ENCODE data around the gene SLC9A8. TPM values are rescaled to one million over a fixed set of nuclear protein-coding genes. Genes with fewer than 3 reads are reported as not detected.

Gene SLC9A8
- total RNA-seq, 2 experiments from 2014 or later: 9.4 to 11.3 TPM

DNA sequence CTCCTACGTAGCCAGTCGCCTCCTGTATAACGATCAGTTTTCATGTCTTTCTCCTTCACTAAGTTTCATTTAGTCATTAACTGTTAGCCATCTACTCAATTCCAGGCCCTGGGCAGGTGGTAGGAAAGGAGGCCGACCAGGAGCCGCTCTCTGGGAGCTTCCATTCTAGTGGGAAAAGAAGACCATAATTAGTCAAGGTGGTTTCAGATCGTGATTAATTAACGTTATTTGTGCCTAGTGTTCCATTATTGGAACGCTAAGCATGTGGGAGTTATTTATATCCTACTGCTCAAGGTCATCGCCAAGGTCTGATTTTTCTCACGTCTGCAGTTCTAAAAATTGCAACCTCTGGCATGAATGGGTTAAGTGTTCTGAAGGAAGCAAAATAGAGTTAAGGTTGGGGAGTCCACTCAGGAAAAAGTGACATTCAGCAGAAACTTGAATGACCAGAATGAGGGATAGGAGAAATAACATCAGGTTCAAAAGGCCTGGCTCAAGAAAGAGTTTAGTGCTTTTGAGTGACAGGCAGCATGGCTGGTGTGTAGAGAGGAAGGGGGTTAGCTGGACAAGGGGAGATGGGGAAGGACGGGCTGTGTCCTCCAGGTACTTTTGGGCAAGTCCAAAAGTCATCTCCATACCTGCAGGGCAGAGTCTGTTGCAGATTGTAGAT is 812 bp downstream of the SLC9A8 start:
- intact Hi-C loops (cut with micrococcal nuclease): loop anchor here (10.0 kb wide), 1 partner anchor 99 kb away; the partner anchor contains the start of gene B4GALT5
- no peak for DNase-seq
- Mint-ChIP-seq H3K27ac (peak overlapping the region; percentile 96), H3K4me1 (ENCODE audit: low read depth) (peaks cover 43% of the 10 kb centered on the region), H3K27me3 (no peaks in the 10 kb centered on the region), H3K9me3 (no peaks in the 10 kb centered on the region), H3K36me3 (ENCODE audit: low read depth) (peaks cover 27% of the 10 kb centered on the region), H3K4me3 (peak overlapping the region; percentile 97)
- CTCF ChIA-PET: interaction anchor here (0.9 to 2.1 kb wide), 5 partner anchors 9 to 272 kb away, joined by 3 to 10 read pairs (median 4); no protein-coding TSS in a partner anchor
- POLR2A ChIA-PET: interaction anchor here (0.6 to 3.1 kb wide), 8 partner anchors 9 to 219 kb away, joined by 3 to 14 read pairs (median 6); no protein-coding TSS in a partner anchor
- ATAC-seq: no peak
- no peak for TF ChIP-seq CTCF (IDR thresholded peaks at IDR 0.05)

- Mint-ChIP-seq H3K9me3 (no peaks in the 10 kb centered on the region), H3K36me3 (ENCODE audit: low read depth) (peaks cover 34% of the 10 kb centered on the region), H3K27me3 (no peaks in the 10 kb centered on the region), H3K4me3 (peak overlapping the region; percentile 97), H3K27ac (peak overlapping the region; percentile 96), H3K4me1 (ENCODE audit: low read depth) (peaks cover 47% of the 10 kb centered on the region)
- intact Hi-C loops (cut with micrococcal nuclease): loop anchor here (10.0 kb wide), 1 partner anchor 99 kb away; the partner anchor contains the start of gene B4GALT5
- TF ChIP-seq CTCF (IDR thresholded peaks at IDR 0.05): no peak
- POLR2A ChIA-PET: interaction anchor here (0.9 to 2.4 kb wide), 4 partner anchors 9 to 12 kb away, joined by 3 to 10 read pairs (median 6); no protein-coding TSS in a partner anchor
- CTCF ChIA-PET: interaction anchor here (2.1 kb wide), 1 partner anchor 32 kb away, joined by 10 read pairs; no protein-coding TSS in a partner anchor
- ATAC-seq: no peak
- DNase-seq: no peak
Measured at GRCh38 chr20:49814057-49814694, 1.5 kb downstream of the SLC9A8 start.

DNA sequence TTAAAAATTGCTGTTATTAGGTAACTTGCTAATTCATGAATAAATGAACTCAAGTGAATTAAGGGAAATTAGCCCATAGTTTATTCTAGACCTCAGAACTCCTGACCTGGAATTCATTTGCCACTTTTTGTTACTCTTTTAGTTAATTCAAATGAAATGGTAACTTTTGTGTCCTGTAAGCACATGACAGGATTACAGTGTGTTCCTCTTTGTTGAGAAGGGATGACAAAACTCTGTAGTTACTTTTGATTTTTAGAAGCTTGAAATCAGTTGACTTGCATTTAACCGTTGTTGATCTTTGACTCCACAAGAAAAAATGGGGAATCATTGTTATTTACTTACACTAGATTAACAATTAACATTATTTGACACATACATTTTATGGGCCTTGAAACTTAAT is 6.2 kb downstream of the SLC9A8 start:
- Mint-ChIP-seq H3K4me3 (no peak overlapping the region), H3K4me1 (ENCODE audit: low read depth) (peaks cover 69% of the 10 kb centered on the region), H3K36me3 (ENCODE audit: low read depth) (peaks cover 57% of the 10 kb centered on the region), H3K27me3 (no peaks in the 10 kb centered on the region), H3K9me3 (no peaks in the 10 kb centered on the region), H3K27ac (no peak overlapping the region)
- ATAC-seq (no peak), DNase-seq (no peak)
- intact Hi-C loops (cut with micrococcal nuclease): loop anchor here (10.0 kb wide), 1 partner anchor 104 kb away; the partner anchor contains the start of gene B4GALT5
- CTCF ChIA-PET: no interaction called here
- TF ChIP-seq CTCF (IDR thresholded peaks at IDR 0.05): no peak
- POLR2A ChIA-PET: no interaction called here

DNA sequence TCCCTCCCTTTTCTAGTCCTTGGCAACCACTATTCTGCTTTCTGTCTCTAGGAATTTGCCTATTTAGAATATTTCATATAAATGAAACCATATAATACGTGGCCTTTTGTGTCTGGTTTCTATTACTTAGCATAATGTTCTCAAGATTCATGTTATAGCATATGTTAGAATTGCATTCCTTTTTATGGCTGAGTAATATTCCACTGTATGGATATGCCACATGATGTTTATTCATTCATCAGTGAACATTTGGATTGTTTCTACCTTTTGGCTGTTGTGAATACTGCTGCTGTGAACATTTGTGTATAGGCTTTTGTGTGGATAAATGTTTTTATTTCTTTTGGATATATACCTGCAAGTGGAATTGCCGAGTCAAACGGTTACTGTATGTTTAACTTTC is 7.1 kb downstream of the SLC9A8 start:
- Mint-ChIP-seq H3K4me3 (no peak overlapping the region), H3K4me1 (ENCODE audit: low read depth) (peaks cover 67% of the 10 kb centered on the region), H3K27me3 (no peaks in the 10 kb centered on the region), H3K27ac (no peak overlapping the region), H3K36me3 (ENCODE audit: low read depth) (peaks cover 64% of the 10 kb centered on the region), H3K9me3 (no peaks in the 10 kb centered on the region)
- ChIA-PET CTCF (interaction anchor here (1.5 kb wide), 1 partner anchor 27 kb away, joined by 4 read pairs; no protein-coding TSS in a partner anchor), POLR2A (no interaction called here)
- intact Hi-C loops (cut with micrococcal nuclease): loop anchor here (10.0 kb wide), 1 partner anchor 105 kb away; the partner anchor contains the start of gene B4GALT5
- TF ChIP-seq CTCF (IDR thresholded peaks at IDR 0.05): no peak
- DNase-seq: no peak
- no peak for ATAC-seq

All from activated CD8-positive, alpha-beta T cell treated with anti-CD3 and anti-CD28 coated beads for 36 hours (primary cell).